IPS DF 6.9 (cell line): ENCODE data around the gene TBCA.

Experiments
- DNase-seq: peaks from one replicate; pipeline ENCODE4 v3.0.0-alpha.2; 2013; ENCODE audit warnings: low read depth, low spot score
- H3K27ac ChIP-seq: one replicate; pipeline ENCODE4 v1.5.1; 2013; ENCODE audit warnings: low read length, control low read depth
- H3K27me3 ChIP-seq: 2 replicates; pipeline ENCODE4 v1.6.1; 2013; ENCODE audit warnings: mild to moderate bottlenecking, low read length; ENCODE audit not compliant: control insufficient read depth, insufficient read depth
- H3K36me3 ChIP-seq: 2 replicates; pipeline ENCODE4 v1.6.1; 2013; ENCODE audit warnings: low read length; ENCODE audit not compliant: control insufficient read depth, insufficient read depth
- H3K4me1 ChIP-seq: 2 replicates; pipeline ENCODE4 v1.6.1; 2013; ENCODE audit warnings: low read length; ENCODE audit not compliant: control insufficient read depth, insufficient read depth
- H3K4me3 ChIP-seq: 2 replicates; pipeline ENCODE4 v1.5.1; 2013; ENCODE audit warnings: mild to moderate bottlenecking, low read length
- H3K9me3 ChIP-seq: 2 replicates; pipeline ENCODE4 v1.6.1; 2013; ENCODE audit warnings: low read length, inconsistent platforms; ENCODE audit not compliant: control insufficient read depth, insufficient read depth
- WGBS: extraction: QIAGEN DNeasy Blood & Tissue Kit; methylation state at CpG from one replicate; pipeline ENCODE4 v1.1.7; 2013; ENCODE audit warnings: mixed read lengths, missing lambda C conversion rate; ENCODE audit not compliant: insufficient read length, insufficient coverage; 5-methylcytosine and 5-hydroxymethylcytosine counted together

TBCA gene

DNA sequence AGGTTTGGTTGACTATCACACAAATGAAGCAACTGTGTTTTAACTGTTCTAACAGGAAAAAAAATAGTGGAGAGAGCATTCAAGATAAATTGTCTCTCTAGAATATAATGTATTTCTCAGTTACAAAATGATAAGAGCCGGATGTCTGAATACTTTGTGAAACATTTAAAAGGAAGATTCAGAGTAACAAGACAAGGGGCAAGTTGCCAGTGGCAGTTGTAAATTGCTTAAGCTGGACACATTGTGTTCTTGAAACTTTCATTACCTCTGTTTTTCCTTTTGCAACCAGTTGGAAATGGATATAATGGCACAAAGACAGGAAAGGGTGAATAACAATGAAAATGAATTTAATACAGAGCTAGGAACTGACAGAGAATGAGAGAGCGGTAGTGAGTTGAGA lies 15.2 kb upstream of the TBCA start:
- Histone ChIP-seq H3K9me3 (no peaks in the 10 kb centered on the region), H3K4me1 (no peaks in the 10 kb centered on the region), H3K36me3 (no peaks in the 10 kb centered on the region), H3K27me3 (no peaks in the 10 kb centered on the region), H3K4me3 (no peak overlapping the region), H3K27ac (no peak overlapping the region)
- WGBS, result 100% methylated on average over 1 of the region's 2 CpGs
- DNase-seq, result no peak

GRCh38 chr5:77785229-77785628 lies 9.1 kb upstream of the TBCA start:
- H3K9me3 ChIP-seq, result no peaks in the 10 kb centered on the region
- no CpG with 5 or more reads among the region's 17 CpGs for WGBS
- no peak overlapping the region for H3K4me3 ChIP-seq
- no peak overlapping the region for H3K27ac ChIP-seq
- no peaks in the 10 kb centered on the region for H3K36me3 ChIP-seq
- DNase-seq, result no peak
- no peaks in the 10 kb centered on the region for H3K4me1 ChIP-seq
- H3K27me3 ChIP-seq, result no peaks in the 10 kb centered on the region

- no CpG with 5 or more reads among the region's 21 CpGs for WGBS
- Histone ChIP-seq H3K27ac (no peak overlapping the region), H3K4me1 (no peaks in the 10 kb centered on the region), H3K4me3 (no peak overlapping the region), H3K36me3 (no peaks in the 10 kb centered on the region), H3K27me3 (no peaks in the 10 kb centered on the region), H3K9me3 (no peaks in the 10 kb centered on the region)
- DNase-seq, result no peak
Measured at GRCh38 chr5:77784735-77785134, 8.6 kb upstream of the TBCA start.

DNA sequence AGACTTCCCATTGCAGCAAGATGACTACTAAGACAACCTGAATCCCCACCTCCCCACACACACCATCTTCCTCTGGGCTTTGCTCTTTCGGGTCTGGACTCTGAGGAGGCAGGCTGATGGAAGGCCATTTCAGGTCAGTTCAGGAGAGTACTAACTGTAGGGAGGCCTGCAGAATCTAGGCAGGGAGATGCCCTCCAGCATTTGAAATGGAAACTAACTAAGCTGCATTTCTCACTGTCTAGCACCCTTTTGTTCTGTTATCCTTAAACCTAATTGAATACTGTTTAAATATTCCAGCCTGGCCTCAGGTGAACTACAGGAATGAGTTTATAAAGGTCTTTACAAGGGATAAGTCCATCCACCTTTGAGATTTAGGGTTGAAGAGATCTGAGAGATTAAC lies 4.9 kb upstream of the TBCA start:
- H3K27ac ChIP-seq, result no peak overlapping the region
- no peaks in the 10 kb centered on the region for H3K4me1 ChIP-seq
- DNase-seq, result no peak
- no peaks in the 10 kb centered on the region for H3K9me3 ChIP-seq
- no peaks in the 10 kb centered on the region for H3K27me3 ChIP-seq
- no peaks in the 10 kb centered on the region for H3K36me3 ChIP-seq
- WGBS, result no CpG with 5 or more reads among the region's 1 CpG
- H3K4me3 ChIP-seq, result no peak overlapping the region

DNA sequence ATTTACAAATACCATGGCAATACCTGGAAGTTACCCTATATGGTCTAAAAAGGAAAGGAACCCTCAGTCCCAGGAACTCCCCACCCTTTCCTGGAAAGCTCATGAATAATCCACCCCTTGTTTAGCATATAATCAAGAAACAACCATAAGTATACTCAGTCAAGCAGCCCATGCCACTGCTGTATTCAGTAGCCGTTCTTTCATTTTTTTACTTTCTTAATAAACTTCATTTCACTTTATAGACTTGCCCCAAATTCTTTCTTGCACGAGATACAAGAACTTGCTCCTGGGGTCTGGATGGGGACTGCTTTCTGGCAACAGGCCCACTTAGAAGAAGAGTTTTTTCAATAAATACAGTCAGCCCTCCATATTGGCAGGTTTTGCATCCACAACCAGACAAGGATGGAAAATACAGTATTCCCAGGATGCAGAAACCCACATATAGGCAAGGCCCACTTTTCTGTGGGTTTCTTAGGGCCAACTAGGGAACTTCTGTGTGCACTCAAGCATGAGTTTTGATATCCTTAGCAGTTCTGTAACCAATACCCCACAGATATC lies 2.8 kb upstream of the TBCA start:
- DNase-seq, result no peak
- Histone ChIP-seq H3K9me3 (no peaks in the 10 kb centered on the region), H3K4me1 (no peaks in the 10 kb centered on the region), H3K4me3 (no peak overlapping the region), H3K36me3 (no peaks in the 10 kb centered on the region; the same call in 1 of the 2 replicates), H3K27ac (no peak overlapping the region), H3K27me3 (no peaks in the 10 kb centered on the region)
- WGBS, result 100% methylated on average over 1 of the region's 2 CpGs

GRCh38 chr5:77778398-77778797 lies 2.3 kb upstream of the TBCA start:
- H3K36me3 ChIP-seq, result no peaks in the 10 kb centered on the region; the same call in 1 of the 2 replicates
- H3K4me3 ChIP-seq, result no peak overlapping the region
- H3K9me3 ChIP-seq, result no peaks in the 10 kb centered on the region
- no peaks in the 10 kb centered on the region for H3K27me3 ChIP-seq
- WGBS, result no CpG with 5 or more reads among the region's 2 CpGs
- H3K27ac ChIP-seq, result no peak overlapping the region
- peaks cover 1% of the 10 kb centered on the region; the same call in 1 of the 2 replicates for H3K4me1 ChIP-seq
- no peak for DNase-seq

DNA sequence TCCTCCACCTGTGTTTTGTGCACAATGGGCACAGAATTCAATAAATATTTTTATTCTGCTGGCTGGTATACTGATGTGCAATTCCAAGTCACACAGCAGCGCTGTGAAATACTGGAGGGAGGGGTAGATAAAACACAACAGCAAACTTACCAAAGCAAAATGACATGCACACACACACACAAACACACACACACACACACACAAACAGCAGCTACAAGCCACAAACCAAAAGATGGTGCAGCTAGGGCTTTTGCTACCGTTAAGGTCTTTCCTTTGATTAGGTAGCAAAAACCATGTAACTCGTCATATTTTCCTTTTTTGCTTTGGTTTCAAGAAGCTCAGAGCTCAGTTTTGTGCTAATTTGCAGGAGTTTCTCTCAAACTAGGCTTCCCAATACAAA lies 1.8 kb upstream of the TBCA start:
- Histone ChIP-seq H3K36me3 (no peaks in the 10 kb centered on the region; the same call in 1 of the 2 replicates), H3K4me3 (no peak overlapping the region), H3K27ac (no peak overlapping the region), H3K4me1 (peaks cover 2% of the 10 kb centered on the region; the same call in 1 of the 2 replicates), H3K27me3 (no peaks in the 10 kb centered on the region), H3K9me3 (no peaks in the 10 kb centered on the region)
- no CpG with 5 or more reads among the region's 3 CpGs for WGBS
- DNase-seq, result no peak

- H3K27me3 ChIP-seq, result no peaks in the 10 kb centered on the region
- no peak for DNase-seq
- no peak overlapping the region for H3K27ac ChIP-seq
- H3K4me3 ChIP-seq, result no peak overlapping the region
- WGBS, result no CpG with 5 or more reads among the region's 11 CpGs
- no peaks in the 10 kb centered on the region for H3K9me3 ChIP-seq
- no peaks in the 10 kb centered on the region; the same call in 1 of the 2 replicates for H3K36me3 ChIP-seq
- H3K4me1 ChIP-seq, result peaks cover 2% of the 10 kb centered on the region; the same call in 1 of the 2 replicates
Measured at GRCh38 chr5:77777281-77777892, 1.2 kb upstream of the TBCA start.

DNA sequence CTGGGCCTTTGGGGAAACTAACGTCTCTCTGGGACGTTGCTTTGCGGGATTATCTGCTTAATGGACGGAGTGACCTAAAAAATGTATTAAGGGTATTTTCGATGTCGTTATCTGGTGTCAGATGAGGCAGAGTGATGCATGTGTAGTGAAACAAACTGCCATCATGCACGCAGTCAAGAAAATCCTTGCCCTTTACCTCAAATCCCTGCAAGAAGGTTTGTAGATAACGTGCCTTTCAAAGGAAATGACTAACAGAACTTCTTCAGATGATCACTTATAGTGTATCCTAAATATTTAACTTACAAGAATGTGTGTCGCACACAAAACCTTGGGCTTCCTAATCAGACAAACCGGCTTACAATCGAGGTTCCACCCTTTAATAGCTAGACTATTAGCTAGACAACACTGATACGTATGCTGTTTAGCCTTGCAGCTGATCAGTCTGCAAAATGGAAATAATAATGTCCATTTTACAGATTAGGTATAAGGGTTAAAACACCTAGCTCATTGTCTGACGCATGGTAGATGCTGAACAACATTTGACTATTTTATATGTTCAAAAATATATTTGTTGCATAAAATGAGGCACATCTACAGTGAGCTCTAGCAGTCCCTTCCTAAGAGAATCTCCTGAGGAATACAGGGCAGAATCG lies 541 bp upstream of the TBCA start:
- DNase-seq, result no peak
- no CpG with 5 or more reads among the region's 14 CpGs for WGBS

GRCh38 chr5:77774981-77775789 lies 954 bp downstream of the TBCA start:
- DNase-seq, result no peak
- peaks cover 2% of the 10 kb centered on the region for H3K4me1 ChIP-seq
- no peaks in the 10 kb centered on the region for H3K9me3 ChIP-seq
- H3K27me3 ChIP-seq, result no peaks in the 10 kb centered on the region
- H3K27ac ChIP-seq, result no peak overlapping the region
- peak overlapping the region; percentile 89 for H3K4me3 ChIP-seq
- no peaks in the 10 kb centered on the region; the same call in 1 of the 2 replicates for H3K36me3 ChIP-seq
- WGBS, result no CpG with 5 or more reads among the region's 13 CpGs

More for the DNA sequence above, 541 bp upstream of the TBCA start:
- H3K27ac ChIP-seq, result no peak overlapping the region
- no peaks in the 10 kb centered on the region for H3K27me3 ChIP-seq
- H3K4me1 ChIP-seq, result peaks cover 2% of the 10 kb centered on the region; the same call in 1 of the 2 replicates
- peak overlapping the region; percentile 89; the same call in 1 of the 2 replicates for H3K4me3 ChIP-seq
- no peaks in the 10 kb centered on the region; the same call in 1 of the 2 replicates for H3K36me3 ChIP-seq
- H3K9me3 ChIP-seq, result no peaks in the 10 kb centered on the region
